Stomach (tissue), 4 donors: Measurements from ENCODE around the gene OSBPL1A.

Source experiments
- CTCF ChIP-seq, 7 experiments: fragments of 450-650 bp in 4 of 7; fragments of 200-600 bp in 3 of 7; sonication (generic) in 3 of 7; IDR thresholded peaks; one replicate each; pipeline ENCODE4 v1.5.1; 2016 to 2019; ENCODE audit warnings: antibody characterized with exemption in 7 of 7, control low read depth in 2 of 7, mild to moderate bottlenecking in 1 of 7
- EP300 ChIP-seq: sonication (generic); formaldehyde crosslinking; IDR thresholded peaks from one replicate; pipeline ENCODE4 v1.6.1; 2017; ENCODE audit warnings: antibody characterized with exemption
- POLR2A ChIP-seq, 4 donors: fragments of 450-650 bp; IDR thresholded peaks; one replicate each; pipeline ENCODE4 v1.6.1; 2016; ENCODE audit warnings: antibody characterized with exemption in 4 of 4, control low read depth in 2 of 4, mild to moderate bottlenecking in 1 of 4, moderate library complexity in 1 of 4
- POLR2AphosphoS5 ChIP-seq, 3 donors: sonication (generic); formaldehyde crosslinking; IDR thresholded peaks; one replicate each; pipeline ENCODE4 v1.6.1; 2016; ENCODE audit warnings: antibody characterized with exemption in 3 of 3

- TF ChIP-seq CTCF (IDR thresholded peaks at IDR 0.05) = no peak
- TF ChIP-seq POLR2A (IDR thresholded peaks at IDR 0.05) = no peak
- no peak for TF ChIP-seq EP300
- TF ChIP-seq POLR2AphosphoS5 (IDR thresholded peaks at IDR 0.05) = no peak
Measured at GRCh38 chr18:24136967-24137373, 260.7 kb downstream of the OSBPL1A start.
